ENCODE results near the gene PPEF1. TPM values are rescaled to one million over a fixed set of nuclear protein-coding genes. Genes with fewer than 3 reads are reported as not detected.

Gene PPEF1
- total and polyA plus RNA-seq, 2 of the 13 experiments (the other 11 are each of a cell fraction or from before 2014, with no cell fraction given) = not detected

- no peaks in the 10 kb centered on the region for H3K79me2 ChIP-seq (ENCODE audit: insufficient read depth, low read length)
- no peak for TF ChIP-seq ZNF672 (CRISPR knock-in tag; IDR thresholded peaks at IDR 0.05)
- no peak for TF ChIP-seq CEBPB (IDR thresholded peaks at IDR 0.05; ENCODE audit: borderline replicate concordance, low read depth, low read length)
- no peak for TF ChIP-seq ZFX (CRISPR knock-in tag; IDR thresholded peaks at IDR 0.05; ENCODE audit: low read depth)
- no peak for TF ChIP-seq BRCA1 (CRISPR knock-in tag; IDR thresholded peaks at IDR 0.05)
- TF ChIP-seq ZNF33A (CRISPR knock-in tag; IDR thresholded peaks at IDR 0.05; ENCODE audit: borderline replicate concordance) = no peak
- TF ChIP-seq ZNF160 (CRISPR knock-in tag; IDR thresholded peaks at IDR 0.05) = no peak
- no peak for TF ChIP-seq AHDC1 (CRISPR knock-in tag; IDR thresholded peaks at IDR 0.05; ENCODE audit: borderline replicate concordance)
- no peak for TF ChIP-seq ZNF205 (CRISPR knock-in tag; IDR thresholded peaks at IDR 0.05)
- no peak for TF ChIP-seq NR2C2 (CRISPR knock-in tag; IDR thresholded peaks at IDR 0.05; ENCODE audit: borderline replicate concordance)
- TF ChIP-seq SP4 (CRISPR knock-in tag; IDR thresholded peaks at IDR 0.05) = no peak
- H2AFZ ChIP-seq (ENCODE audit: low read length) = no peak overlapping the region
- H3K4me3 ChIP-seq (replicated peaks in 1 of 3; ENCODE audit: insufficient read depth in 1 of 3, low read depth in 2 of 3, low read length in 3 of 3) = no peak overlapping the region
- WGBS (ENCODE audit: low lambda C conversion rate) = 41% methylated on average over 15 of the region's 17 CpGs
- FAIRE-seq (no peak), DNase-seq (ENCODE audit: low spot score) (no peak), ATAC-seq (no peak)
- H3K4me1 ChIP-seq (ENCODE audit: insufficient read depth, low read length) = peaks cover 13% of the 10 kb centered on the region
- H3K27me3 ChIP-seq (ENCODE audit: control insufficient read depth in 1 of 2, insufficient read depth in 2 of 2, low read length in 2 of 2) = no peaks in the 10 kb centered on the region
- in situ Hi-C loops (cut with HindIII; ENCODE audit: extremely low pct_ligation_motif_present, low pct_unique_long_range_greater_than_20kb) (loop anchor here (10.0 kb wide), 1 partner anchor 253 kb away; the partner anchor contains the start of gene CDKL5), intact Hi-C loops (cut with micrococcal nuclease; ENCODE audit: unreplicated experiment) (loop anchor here (5.0 to 10.0 kb wide), 2 partner anchors 210 to 283 kb away; no protein-coding TSS in a partner anchor)
- no TSS peak for BruUV-seq (replicated peaks)
- peak overlapping the region; percentile 88; the same call in 1 of the 2 replicates for H3K4me2 ChIP-seq (ENCODE audit: low read depth, low read length)
- POLR2A ChIA-PET = no interaction called here
- no peak overlapping the region for H3K9ac ChIP-seq (ENCODE audit: insufficient read depth, low read depth, low read length)
- no peak overlapping the region for H3K27ac ChIP-seq (ENCODE audit: extremely low read length, insufficient read depth, low read length)
- H3K36me3 ChIP-seq (replicated peaks in 1 of 2; ENCODE audit: control insufficient read depth in 1 of 2, insufficient read depth in 2 of 2, low read length in 2 of 2) = no peaks in the 10 kb centered on the region
- H4K20me1 ChIP-seq (ENCODE audit: insufficient read depth, low read length) = no peaks in the 10 kb centered on the region
- CTCF ChIA-PET (ENCODE audit: low intra/inter-chr PET ratio, low total read pairs) = interaction anchor here (1.1 kb wide), 1 partner anchor 60 kb away, joined by 3 read pairs; no protein-coding TSS in a partner anchor
- no peaks in the 10 kb centered on the region for H3K9me3 ChIP-seq (ENCODE audit: low read length)
Measured at GRCh38 chrX:18677161-18677869, 30.1 kb upstream of the PPEF1 start.

All from HepG2 (cell line).